Uterus (tissue), 2 donors: ENCODE data around the gene SLC44A1.

Experiments used
- POLR2A ChIP-seq, 2 donors: fragments of 450-650 bp; IDR thresholded peaks; one replicate each; pipeline ENCODE4 v1.6.1; 2016; ENCODE audit warnings: antibody characterized with exemption in 2 of 2, mild to moderate bottlenecking in 1 of 2, moderate library complexity in 1 of 2
- TF ChIP-seq, protein P1 (sequence below), 4 experiments: fragments of 200-600 bp in 2 of 4; fragments of 450-650 bp in 2 of 4; sonication (generic) in 2 of 4; IDR thresholded peaks; one replicate each; pipeline ENCODE4 v1.5.1; 2016 to 2019; ENCODE audit warnings: antibody characterized with exemption in 4 of 4, mild to moderate bottlenecking in 2 of 4, moderate library complexity in 1 of 4

DNA sequence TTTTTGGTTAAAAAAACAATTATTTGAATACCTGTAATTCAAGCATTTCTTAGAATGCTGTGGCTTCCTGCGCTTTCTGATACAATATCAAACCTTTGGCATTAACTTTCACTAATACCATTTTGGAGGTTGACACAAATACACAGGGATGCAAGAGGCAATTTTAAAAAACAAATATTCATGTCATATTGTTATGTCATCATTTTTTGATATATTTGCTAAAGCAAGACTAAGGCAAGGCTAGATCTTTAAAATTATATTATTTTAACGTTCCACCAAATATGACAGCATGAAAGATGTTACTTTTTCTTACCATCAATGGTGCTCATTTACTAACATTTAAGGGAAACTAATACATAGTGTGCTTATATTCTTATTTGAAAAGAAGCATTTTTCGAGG is 110.0 kb downstream of the SLC44A1 start:
- TF ChIP-seq, protein P1, sequence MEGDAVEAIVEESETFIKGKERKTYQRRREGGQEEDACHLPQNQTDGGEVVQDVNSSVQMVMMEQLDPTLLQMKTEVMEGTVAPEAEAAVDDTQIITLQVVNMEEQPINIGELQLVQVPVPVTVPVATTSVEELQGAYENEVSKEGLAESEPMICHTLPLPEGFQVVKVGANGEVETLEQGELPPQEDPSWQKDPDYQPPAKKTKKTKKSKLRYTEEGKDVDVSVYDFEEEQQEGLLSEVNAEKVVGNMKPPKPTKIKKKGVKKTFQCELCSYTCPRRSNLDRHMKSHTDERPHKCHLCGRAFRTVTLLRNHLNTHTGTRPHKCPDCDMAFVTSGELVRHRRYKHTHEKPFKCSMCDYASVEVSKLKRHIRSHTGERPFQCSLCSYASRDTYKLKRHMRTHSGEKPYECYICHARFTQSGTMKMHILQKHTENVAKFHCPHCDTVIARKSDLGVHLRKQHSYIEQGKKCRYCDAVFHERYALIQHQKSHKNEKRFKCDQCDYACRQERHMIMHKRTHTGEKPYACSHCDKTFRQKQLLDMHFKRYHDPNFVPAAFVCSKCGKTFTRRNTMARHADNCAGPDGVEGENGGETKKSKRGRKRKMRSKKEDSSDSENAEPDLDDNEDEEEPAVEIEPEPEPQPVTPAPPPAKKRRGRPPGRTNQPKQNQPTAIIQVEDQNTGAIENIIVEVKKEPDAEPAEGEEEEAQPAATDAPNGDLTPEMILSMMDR (IDR thresholded peaks at IDR 0.05), result no peak
- no peak for TF ChIP-seq POLR2A (IDR thresholded peaks at IDR 0.05)
